ENCODE results near the gene BICDL2. TPM values are rescaled to one million over a fixed set of nuclear protein-coding genes. Genes with fewer than 3 reads are reported as not detected.

The BICDL2 gene
- polyA plus RNA-seq, 1 experiment = not detected

DNA sequence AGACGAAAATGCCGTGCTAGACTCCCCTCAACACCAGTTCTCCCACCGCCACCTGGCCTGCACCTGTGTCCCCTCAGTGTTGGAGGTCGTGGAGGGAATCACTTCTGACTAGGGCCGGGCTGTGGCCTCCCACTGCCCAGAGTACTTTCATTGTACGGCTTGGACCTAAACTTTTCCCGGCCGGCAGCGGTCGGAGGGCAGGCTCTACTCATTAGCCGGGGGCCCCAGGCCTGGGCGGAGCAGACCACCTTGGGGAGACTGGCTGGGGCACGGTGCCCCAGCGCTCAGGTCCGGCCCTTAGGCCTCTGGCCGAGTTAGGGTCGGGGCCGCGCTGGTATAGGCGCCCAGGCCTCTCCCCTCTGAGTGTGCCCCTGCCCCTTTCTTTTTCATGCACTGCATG is 19.4 kb downstream of the BICDL2 start:
- CTCF ChIA-PET = no interaction called here
- H3K27ac ChIP-seq (ENCODE audit: low read depth, low read length) = no peak overlapping the region
- POLR2A ChIA-PET = no interaction called here
- no peak for DNase-seq (ENCODE audit: low read depth, low spot score)
- TF ChIP-seq, protein P1, sequence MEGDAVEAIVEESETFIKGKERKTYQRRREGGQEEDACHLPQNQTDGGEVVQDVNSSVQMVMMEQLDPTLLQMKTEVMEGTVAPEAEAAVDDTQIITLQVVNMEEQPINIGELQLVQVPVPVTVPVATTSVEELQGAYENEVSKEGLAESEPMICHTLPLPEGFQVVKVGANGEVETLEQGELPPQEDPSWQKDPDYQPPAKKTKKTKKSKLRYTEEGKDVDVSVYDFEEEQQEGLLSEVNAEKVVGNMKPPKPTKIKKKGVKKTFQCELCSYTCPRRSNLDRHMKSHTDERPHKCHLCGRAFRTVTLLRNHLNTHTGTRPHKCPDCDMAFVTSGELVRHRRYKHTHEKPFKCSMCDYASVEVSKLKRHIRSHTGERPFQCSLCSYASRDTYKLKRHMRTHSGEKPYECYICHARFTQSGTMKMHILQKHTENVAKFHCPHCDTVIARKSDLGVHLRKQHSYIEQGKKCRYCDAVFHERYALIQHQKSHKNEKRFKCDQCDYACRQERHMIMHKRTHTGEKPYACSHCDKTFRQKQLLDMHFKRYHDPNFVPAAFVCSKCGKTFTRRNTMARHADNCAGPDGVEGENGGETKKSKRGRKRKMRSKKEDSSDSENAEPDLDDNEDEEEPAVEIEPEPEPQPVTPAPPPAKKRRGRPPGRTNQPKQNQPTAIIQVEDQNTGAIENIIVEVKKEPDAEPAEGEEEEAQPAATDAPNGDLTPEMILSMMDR (IDR thresholded peaks at IDR 0.05; ENCODE audit: low read depth, low read length) = no peak
- no peaks in the 10 kb centered on the region; the same call in 1 of the 2 replicates for H3K9me3 ChIP-seq (ENCODE audit: control insufficient read depth, insufficient read depth, low read length)
- peaks cover 25% of the 10 kb centered on the region for H3K27me3 ChIP-seq (ENCODE audit: control insufficient read depth, insufficient read depth, low read length)
- no peak overlapping the region for H3K4me3 ChIP-seq (ENCODE audit: low read depth, low read length)

DNA sequence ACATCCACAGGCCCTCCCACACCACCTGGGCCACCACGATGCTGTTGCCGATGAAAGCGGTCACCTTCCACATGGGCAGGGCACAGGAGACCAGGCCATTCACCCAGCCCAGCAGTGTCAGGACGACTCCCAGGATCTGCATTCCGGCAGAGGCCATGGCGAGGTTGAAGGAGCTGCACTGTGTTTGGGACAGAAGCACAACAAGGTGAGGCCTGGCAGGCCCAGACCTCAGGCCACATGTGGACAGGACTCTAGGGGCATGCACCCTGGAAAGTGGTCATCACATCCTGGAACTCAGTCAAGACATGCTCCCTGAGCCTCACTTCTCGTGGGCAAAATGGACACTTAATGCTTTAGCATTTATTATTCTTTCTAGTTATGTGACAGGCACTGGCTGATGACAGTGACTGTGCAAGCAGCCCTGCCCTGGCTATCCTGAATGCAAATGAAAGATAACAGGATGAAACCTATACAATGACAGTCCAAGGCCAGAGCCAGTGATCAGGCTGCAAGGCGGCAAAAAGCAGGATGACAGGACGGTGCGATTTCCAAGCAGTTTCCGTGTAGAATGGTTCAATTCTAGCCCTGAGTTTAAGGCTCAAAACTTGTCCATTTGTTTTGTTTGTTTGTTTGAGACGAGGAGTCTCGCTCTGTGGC is 20.8 kb downstream of the BICDL2 start:
- POLR2A ChIA-PET = no interaction called here
- TF ChIP-seq, protein P1 (IDR thresholded peaks at IDR 0.05; ENCODE audit: low read depth, low read length) = no peak

DNA sequence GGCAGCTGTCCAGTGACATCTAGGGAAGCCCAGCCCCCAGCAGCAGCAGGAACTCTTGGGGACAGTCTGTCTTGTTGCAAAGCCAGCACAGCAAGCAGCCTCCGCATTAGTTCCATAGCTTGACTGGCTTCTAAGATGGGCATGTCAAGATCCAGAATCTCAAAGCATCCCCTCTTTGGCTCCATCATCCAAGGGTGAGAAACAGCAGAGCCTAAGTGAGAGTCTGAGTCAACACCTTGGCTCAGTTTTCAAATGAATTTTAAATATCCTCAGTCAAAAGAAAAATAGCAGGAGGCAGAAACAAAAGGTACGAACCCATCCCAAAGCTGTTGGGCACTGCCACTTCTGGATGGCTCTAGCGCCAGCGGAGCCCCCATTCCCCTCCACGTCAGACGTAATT is 21.8 kb downstream of the BICDL2 start:
- Histone ChIP-seq H3K4me3 (ENCODE audit: low read depth, low read length) (no peak overlapping the region), H3K27me3 (ENCODE audit: control insufficient read depth, insufficient read depth, low read length) (peaks cover 39% of the 10 kb centered on the region), H3K27ac (ENCODE audit: low read depth, low read length) (no peak overlapping the region), H3K9me3 (ENCODE audit: control insufficient read depth, insufficient read depth, low read length) (no peaks in the 10 kb centered on the region; the same call in 1 of the 2 replicates)
- CTCF ChIA-PET = interaction anchor here (0.7 kb wide), 1 partner anchor 13 kb away, joined by 4 read pairs; no protein-coding TSS in a partner anchor
- POLR2A ChIA-PET = no interaction called here
- TF ChIP-seq, protein P1 (IDR thresholded peaks at IDR 0.05; ENCODE audit: low read depth, low read length) = no peak
- DNase-seq (ENCODE audit: low read depth, low spot score) = no peak

More for the DNA sequence above, 20.8 kb downstream of the BICDL2 start:
- CTCF ChIA-PET = no interaction called here
- Histone ChIP-seq H3K9me3 (ENCODE audit: control insufficient read depth, insufficient read depth, low read length) (no peaks in the 10 kb centered on the region; the same call in 1 of the 2 replicates), H3K27ac (ENCODE audit: low read depth, low read length) (no peak overlapping the region), H3K27me3 (ENCODE audit: control insufficient read depth, insufficient read depth, low read length) (peaks cover 37% of the 10 kb centered on the region), H3K4me3 (ENCODE audit: low read depth, low read length) (no peak overlapping the region)
- no peak for DNase-seq (ENCODE audit: low read depth, low spot score)

DNA sequence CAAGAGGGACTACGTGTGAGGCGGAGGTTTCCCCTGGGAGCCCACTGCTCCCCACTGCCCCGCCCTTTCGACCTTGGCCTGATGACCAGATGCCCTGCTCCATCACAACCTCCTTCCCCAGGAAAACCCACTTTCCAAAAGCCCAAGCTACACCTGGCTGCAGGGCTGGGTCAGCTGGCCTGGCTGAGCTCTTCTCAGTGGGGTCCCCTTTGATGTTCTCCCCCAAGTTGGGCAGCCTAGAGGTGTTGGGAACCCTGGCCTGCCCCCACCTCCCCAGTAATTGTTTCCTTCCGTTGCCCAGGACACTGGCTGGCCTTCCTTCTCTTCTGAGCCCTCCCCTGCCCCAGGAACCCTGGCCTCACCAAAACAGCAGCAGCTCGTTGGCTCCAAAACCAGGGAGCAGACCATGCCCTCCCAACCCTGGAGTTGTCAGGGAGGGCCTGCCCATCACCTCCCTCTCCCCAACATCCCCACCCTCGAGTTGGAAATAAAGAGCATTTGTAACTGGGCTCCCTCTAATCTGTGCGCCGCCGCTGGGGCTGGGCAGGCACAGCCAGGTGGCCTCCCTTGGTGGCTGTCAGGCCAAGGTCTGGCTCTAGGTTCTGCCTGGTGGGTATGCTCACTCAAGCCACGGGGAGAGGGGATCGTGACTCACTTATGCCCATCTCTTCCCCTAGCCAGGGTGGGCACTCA is 22.6 kb downstream of the BICDL2 start:
- Histone ChIP-seq H3K27me3 (ENCODE audit: control insufficient read depth, insufficient read depth, low read length) (peaks cover 42% of the 10 kb centered on the region), H3K9me3 (ENCODE audit: control insufficient read depth, insufficient read depth, low read length) (no peaks in the 10 kb centered on the region; the same call in 1 of the 2 replicates), H3K4me3 (ENCODE audit: low read depth, low read length) (no peak overlapping the region), H3K27ac (ENCODE audit: low read depth, low read length) (no peak overlapping the region)
- ChIA-PET POLR2A (no interaction called here), CTCF (interaction anchor here (1.2 kb wide), 1 partner anchor 18 kb away, joined by 4 read pairs; no protein-coding TSS in a partner anchor)
- TF ChIP-seq, protein P1 (IDR thresholded peaks at IDR 0.05; ENCODE audit: low read depth, low read length) = no peak
- no peak for DNase-seq (ENCODE audit: low read depth, low spot score)

DNA sequence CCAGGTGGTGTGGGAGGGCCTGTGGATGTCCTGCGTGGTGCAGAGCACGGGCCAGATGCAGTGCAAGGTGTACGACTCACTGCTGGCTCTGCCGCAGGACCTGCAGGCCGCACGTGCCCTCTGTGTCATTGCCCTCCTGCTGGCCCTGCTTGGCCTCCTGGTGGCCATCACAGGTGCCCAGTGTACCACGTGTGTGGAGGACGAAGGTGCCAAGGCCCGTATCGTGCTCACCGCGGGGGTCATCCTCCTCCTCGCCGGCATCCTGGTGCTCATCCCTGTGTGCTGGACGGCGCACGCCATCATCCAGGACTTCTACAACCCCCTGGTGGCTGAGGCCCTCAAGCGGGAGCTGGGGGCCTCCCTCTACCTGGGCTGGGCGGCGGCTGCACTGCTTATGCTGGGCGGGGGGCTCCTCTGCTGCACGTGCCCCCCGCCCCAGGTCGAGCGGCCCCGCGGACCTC is 23.2 kb downstream of the BICDL2 start:
- TF ChIP-seq, protein P1 (IDR thresholded peaks at IDR 0.05; ENCODE audit: low read depth, low read length) = no peak
- ChIA-PET POLR2A (interaction anchor here (1.7 kb wide), 1 partner anchor 8 kb away, joined by 7 read pairs; no protein-coding TSS in a partner anchor), CTCF (interaction anchor here (1.2 kb wide), 1 partner anchor 18 kb away, joined by 4 read pairs; no protein-coding TSS in a partner anchor)
- Histone ChIP-seq H3K9me3 (ENCODE audit: control insufficient read depth, insufficient read depth, low read length) (no peaks in the 10 kb centered on the region; the same call in 1 of the 2 replicates), H3K27me3 (ENCODE audit: control insufficient read depth, insufficient read depth, low read length) (peaks cover 46% of the 10 kb centered on the region), H3K4me3 (ENCODE audit: low read depth, low read length) (no peak overlapping the region), H3K27ac (ENCODE audit: low read depth, low read length) (no peak overlapping the region)
- no peak for DNase-seq (ENCODE audit: low read depth, low spot score)

Data from AG04450 (cell line).